NCI-H774 (cell line): ENCODE measurements around the gene PSORS1C2.

Experiments
- DNase-seq: peaks from one replicate; lab custom pipeline; 2025; lab: John Stamatoyannopoulos, UW

PSORS1C2 gene

GRCh38 chr6:31113861-31114540 lies 24.9 kb downstream of the PSORS1C2 start:
- DNase-seq: no peak

GRCh38 chr6:31112478-31112877 lies 26.4 kb downstream of the PSORS1C2 start, which contains the start of gene C6orf15:
Gene C6orf15, minus strand, starts transcription at chr6:31112575. Its CDS starts 20 bp downstream, at chr6:31112555.
- no peak for DNase-seq

GRCh38 chr6:31111712-31112111 lies 27.2 kb downstream of the PSORS1C2 start:
- no peak for DNase-seq

GRCh38 chr6:31110825-31111582 lies 27.9 kb downstream of the PSORS1C2 start:
- no peak for DNase-seq

GRCh38 chr6:31107052-31107451 lies 31.8 kb downstream of the PSORS1C2 start:
- no peak for DNase-seq

- no peak for DNase-seq
Measured at GRCh38 chr6:31103136-31103535, 35.7 kb downstream of the PSORS1C2 start.

- no peak for DNase-seq
Measured at GRCh38 chr6:31098449-31098938, 40.4 kb downstream of the PSORS1C2 start.

GRCh38 chr6:31096656-31097055 lies 42.2 kb downstream of the PSORS1C2 start:
- DNase-seq: no peak

- no peak for DNase-seq
Measured at GRCh38 chr6:31096215-31096614, 42.7 kb downstream of the PSORS1C2 start.

- no peak for DNase-seq
Measured at GRCh38 chr6:31094389-31094881, 44.4 kb downstream of the PSORS1C2 start.

- no peak for DNase-seq
Measured at GRCh38 chr6:31092769-31093505, 45.9 kb downstream of the PSORS1C2 start.

- no peak for DNase-seq
Measured at GRCh38 chr6:31092238-31092637, 46.6 kb downstream of the PSORS1C2 start.

- DNase-seq: no peak
Measured at GRCh38 chr6:31091680-31092079, 47.2 kb downstream of the PSORS1C2 start.

- DNase-seq: no peak
Measured at GRCh38 chr6:31090973-31091364, 47.9 kb downstream of the PSORS1C2 start.

GRCh38 chr6:31090275-31090972 lies 48.4 kb downstream of the PSORS1C2 start:
- no peak for DNase-seq
